CD4-positive, CD25-positive, alpha-beta regulatory T cell (primary cell): ENCODE data around the gene CCL20. TPM values are rescaled to one million over a fixed set of nuclear protein-coding genes. Genes with fewer than 3 reads are reported as not detected.
A peak's percentile ranks its signal among the peaks of the same experiment; 100 is the strongest.
"Not testable (repeated sequence)": the region's sequence is repeated elsewhere in the genome, so short reads cannot be mapped to it uniquely, and the experiment has no call there.

ENCODE experiments used
- ATAC-seq, 2 donors: fragments of 150-1000 bp; cut with Tn5 transposase; one replicate each; pipeline ENCODE4 v1.10.0; 2021; ENCODE audit warnings: low read depth in 2 of 2, moderate number of reproducible peaks in 2 of 2, moderate library complexity in 1 of 2
- DNase-seq, 3 donors: peaks; one replicate each; pipeline versions ENCODE4 v3.0.0 to v3.0.0-alpha.2; 2012 to 2022; ENCODE audit warnings: mixed read lengths in 1 of 3
- H3K27ac ChIP-seq: one replicate; pipeline ENCODE4 v1.7.0; 2013; ENCODE audit warnings: mild to moderate bottlenecking, low read length; ENCODE audit not compliant: insufficient read depth, poor library complexity, severe bottlenecking
- H3K27me3 ChIP-seq: one replicate; pipeline ENCODE4 v1.7.0; 2013; ENCODE audit warnings: low read length; ENCODE audit not compliant: control insufficient read depth, insufficient read depth
- H3K36me3 ChIP-seq: one replicate; pipeline ENCODE4 v1.7.0; 2013; ENCODE audit warnings: mild to moderate bottlenecking, low read length, moderate library complexity; ENCODE audit not compliant: control insufficient read depth, insufficient read depth
- H3K4me1 ChIP-seq: 2 replicates; pipeline ENCODE4 v1.7.0; 2013; ENCODE audit warnings: mild to moderate bottlenecking, low read length; ENCODE audit not compliant: insufficient read depth, control insufficient read depth, poor library complexity, severe bottlenecking
- H3K4me3 ChIP-seq: one replicate; pipeline ENCODE4 v1.7.0; 2013; ENCODE audit warnings: low read depth, mild to moderate bottlenecking, low read length, moderate library complexity
- H3K9me3 ChIP-seq, 2 experiments: 1 replicate in 1 of 2; 2 replicates in 1 of 2; pipeline ENCODE4 v1.7.0; 2013; ENCODE audit warnings: low read length in 2 of 2, mild to moderate bottlenecking in 1 of 2, moderate library complexity in 1 of 2; ENCODE audit not compliant: control insufficient read depth in 2 of 2
- H3K27ac Mint-ChIP-seq, 3 donors: one replicate each; pipeline ENCODE4 v1.8.0; 2020 to 2022; ENCODE audit warnings: mild to moderate bottlenecking in 3 of 3, mixed read lengths in 3 of 3, moderate library complexity in 2 of 3
- H3K27me3 Mint-ChIP-seq: one replicate; pipeline ENCODE4 v1.8.0; 2022; ENCODE audit warnings: mild to moderate bottlenecking, mixed read lengths
- H3K36me3 Mint-ChIP-seq: one replicate; pipeline ENCODE4 v1.8.0; 2020; ENCODE audit warnings: mixed read lengths
- H3K4me1 Mint-ChIP-seq, 4 donors: one replicate each; pipeline ENCODE4 v1.8.0; 2020 to 2022; ENCODE audit warnings: mixed read lengths in 4 of 4, mild to moderate bottlenecking in 1 of 4
- H3K4me3 Mint-ChIP-seq, 4 donors: one replicate each; pipeline ENCODE4 v1.8.0; 2020 to 2022; ENCODE audit warnings: mild to moderate bottlenecking in 4 of 4, mixed read lengths in 4 of 4, moderate library complexity in 3 of 4
- H3K9me3 Mint-ChIP-seq, 7 donors: one replicate each; pipeline ENCODE4 v1.8.0; 2020 to 2022; ENCODE audit warnings: mixed read lengths in 7 of 7, mild to moderate bottlenecking in 3 of 7, moderate library complexity in 2 of 7
- polyA plus RNA-seq, 4 donors: library from polyadenylated mRNA; unstranded; fragments of 300-500 nt; fragmentation: Illumina TruSeq; gene quantifications; one replicate each; pipeline ENCODE4 v1.2.3, GENCODE V29; 2021
- total RNA-seq: library from RNA; stranded (reverse); gene quantifications from one replicate; pipeline ENCODE4 v1.2.3, GENCODE V29; 2022

Gene CCL20
- total and polyA plus RNA-seq, 5 donors from 2014 or later, result 0.94 to 3.7 (median 2.2) TPM

GRCh38 chr2:227826563-227826962 lies 12.9 kb downstream of the CCL20 start:
- H3K36me3 Mint-ChIP-seq, result no peaks in the 10 kb centered on the region
- H3K27ac Mint-ChIP-seq, result peak overlapping the region; percentile 38 to 92 (median 74)
- Histone ChIP-seq H3K27ac (peak overlapping the region; percentile 30), H3K4me1 (no peaks in the 10 kb centered on the region), H3K36me3 (no peaks in the 10 kb centered on the region), H3K4me3 (no peak overlapping the region), H3K9me3 (no peaks in the 10 kb centered on the region), H3K27me3 (no peaks in the 10 kb centered on the region)
- peak overlapping the region; percentile 3 to 54 (median 30) for H3K4me3 Mint-ChIP-seq
- peaks cover 0 to 18% (median 11%) of the 10 kb centered on the region in 4 donors for H3K4me1 Mint-ChIP-seq
- peaks cover 0 to 5% (median 0%) of the 10 kb centered on the region in 7 donors for H3K9me3 Mint-ChIP-seq
- no peak for DNase-seq
- H3K27me3 Mint-ChIP-seq, result peaks cover 4% of the 10 kb centered on the region
- no peak for ATAC-seq

- no peaks in the 10 kb centered on the region for H3K9me3 ChIP-seq
- H3K27me3 Mint-ChIP-seq, result peaks cover 4% of the 10 kb centered on the region
- peaks cover 0 to 4% (median 0%) of the 10 kb centered on the region in 7 donors for H3K9me3 Mint-ChIP-seq
- no peaks in the 10 kb centered on the region for H3K27me3 ChIP-seq
- ATAC-seq (no peak), DNase-seq (no peak)
- H3K27ac ChIP-seq, result no peak overlapping the region
- H3K4me1 ChIP-seq, result no peaks in the 10 kb centered on the region
- H3K36me3 ChIP-seq, result no peaks in the 10 kb centered on the region
- H3K4me3 ChIP-seq, result no peak overlapping the region
- H3K36me3 Mint-ChIP-seq, result no peaks in the 10 kb centered on the region
- H3K4me1 Mint-ChIP-seq, result peaks cover 0 to 18% (median 11%) of the 10 kb centered on the region in 4 donors
- peak overlapping the region in 1 of 3 donors; percentile 74 for H3K27ac Mint-ChIP-seq
- H3K4me3 Mint-ChIP-seq, result peak overlapping the region in 1 of 4 donors; percentile 13
Observed at GRCh38 chr2:227827143-227827542, 13.5 kb downstream of the CCL20 start.

GRCh38 chr2:227828477-227828912 lies 14.9 kb downstream of the CCL20 start:
- Mint-ChIP-seq H3K4me1 (peaks cover 0 to 16% (median 10%) of the 10 kb centered on the region in 4 donors), H3K4me3 (no peak overlapping the region), H3K27ac (no peak overlapping the region), H3K36me3 (no peaks in the 10 kb centered on the region), H3K27me3 (no peaks in the 10 kb centered on the region), H3K9me3 (peaks cover 0 to 4% (median 0%) of the 10 kb centered on the region in 7 donors)
- Histone ChIP-seq H3K27ac (no peak overlapping the region), H3K36me3 (no peaks in the 10 kb centered on the region), H3K4me1 (no peaks in the 10 kb centered on the region), H3K4me3 (no peak overlapping the region), H3K27me3 (no peaks in the 10 kb centered on the region), H3K9me3 (no peaks in the 10 kb centered on the region)
- ATAC-seq (no peak), DNase-seq (no peak)

GRCh38 chr2:227829337-227829736 lies 15.7 kb downstream of the CCL20 start:
- H3K4me3 Mint-ChIP-seq, result no peak overlapping the region
- no peaks in the 10 kb centered on the region for H3K27me3 Mint-ChIP-seq
- no peaks in the 10 kb centered on the region for H3K27me3 ChIP-seq
- no peak for DNase-seq
- no peaks in the 10 kb centered on the region for H3K36me3 ChIP-seq
- H3K9me3 ChIP-seq, result no peaks in the 10 kb centered on the region
- H3K36me3 Mint-ChIP-seq, result no peaks in the 10 kb centered on the region
- ATAC-seq, result no peak
- no peak overlapping the region for H3K27ac Mint-ChIP-seq
- H3K4me3 ChIP-seq, result no peak overlapping the region
- H3K9me3 Mint-ChIP-seq, result peaks cover 0 to 4% (median 0%) of the 10 kb centered on the region in 7 donors
- no peak overlapping the region for H3K27ac ChIP-seq
- H3K4me1 Mint-ChIP-seq, result peaks cover 0 to 16% (median 10%) of the 10 kb centered on the region in 4 donors
- no peaks in the 10 kb centered on the region for H3K4me1 ChIP-seq

- Mint-ChIP-seq H3K36me3 (no peaks in the 10 kb centered on the region), H3K4me1 (no peaks in the 10 kb centered on the region), H3K27ac (no peak overlapping the region), H3K9me3 (peaks cover 0 to 9% (median 0%) of the 10 kb centered on the region in 7 donors), H3K4me3 (no peak overlapping the region), H3K27me3 (no peaks in the 10 kb centered on the region)
- Histone ChIP-seq H3K36me3 (no peaks in the 10 kb centered on the region), H3K9me3 (no peaks in the 10 kb centered on the region), H3K27me3 (no peaks in the 10 kb centered on the region), H3K27ac (no peak overlapping the region), H3K4me1 (no peaks in the 10 kb centered on the region), H3K4me3 (no peak overlapping the region)
- DNase-seq, result no peak
- no peak for ATAC-seq
Observed at GRCh38 chr2:227834423-227834822, 20.8 kb downstream of the CCL20 start.

- peaks cover 0 to 3% (median 0%) of the 10 kb centered on the region in 4 donors for H3K4me1 Mint-ChIP-seq
- H3K27me3 ChIP-seq, result no peaks in the 10 kb centered on the region
- no peaks in the 10 kb centered on the region for H3K36me3 ChIP-seq
- no peak overlapping the region for H3K27ac Mint-ChIP-seq
- H3K36me3 Mint-ChIP-seq, result no peaks in the 10 kb centered on the region
- H3K4me1 ChIP-seq, result no peaks in the 10 kb centered on the region
- H3K27me3 Mint-ChIP-seq, result no peaks in the 10 kb centered on the region
- no peak overlapping the region for H3K4me3 Mint-ChIP-seq
- no peak for DNase-seq
- no peak for ATAC-seq
- H3K9me3 Mint-ChIP-seq, result peaks cover 0 to 11% (median 0%) of the 10 kb centered on the region in 7 donors
- H3K27ac ChIP-seq, result no peak overlapping the region
- no peaks in the 10 kb centered on the region for H3K9me3 ChIP-seq
- H3K4me3 ChIP-seq, result no peak overlapping the region
Observed at GRCh38 chr2:227834916-227835650, 21.4 kb downstream of the CCL20 start.

- ATAC-seq, H3K27me3 ChIP-seq, H3K9me3 ChIP-seq, H3K27ac Mint-ChIP-seq, H3K4me1 Mint-ChIP-seq, H3K4me1 ChIP-seq, H3K27me3 Mint-ChIP-seq, H3K4me3 ChIP-seq, H3K36me3 Mint-ChIP-seq, DNase-seq, H3K36me3 ChIP-seq, H3K27ac ChIP-seq: not testable (repeated sequence)
- H3K9me3 Mint-ChIP-seq, result peaks cover 0 to 12% (median 0%) of the 10 kb centered on the region in 7 donors
- peak overlapping the region in 1 of 4 donors; percentile 39 for H3K4me3 Mint-ChIP-seq
Observed at GRCh38 chr2:227839339-227840129, 25.9 kb downstream of the CCL20 start.
